Endothelial cell of umbilical vein (primary cell): ENCODE results near the gene ANO9. TPM values are rescaled to one million over a fixed set of nuclear protein-coding genes. Genes with fewer than 3 reads are reported as not detected.

Source experiments
- BruUV-seq: library from RNA; stranded (reverse); fragments of 400-500 nt; replicated peaks from 2 replicates; lab custom pipeline; 2021; lab: Mats Ljungman, UMichigan
- CTCF ChIA-PET: fragments of 300-600, 350-600 bp; sonication (Branson Sonifier 250); formaldehyde crosslinking; loops from one replicate; lab custom pipeline; 2021; ENCODE audit warnings: antibody characterized with exemption, inconsistent platforms; lab: Charles Lee
- POLR2A ChIA-PET: fragments of 300-600, 350-600 bp; sonication (Branson Sonifier 250); formaldehyde crosslinking; loops from one replicate; lab custom pipeline; 2021; ENCODE audit warnings: antibody characterized with exemption, inconsistent platforms; lab: Charles Lee
- DNase-seq: peaks from one replicate; pipeline ENCODE4 v3.0.0-alpha.2; 2011; ENCODE audit warnings: low read depth, low spot score
- FAIRE-seq: peaks from 2 replicates; lab custom pipeline; 2011; peaks lifted over from hg19 to GRCh38; lab: Jason Lieb, UNC
- H2AFZ ChIP-seq: 2 replicates; pipeline ENCODE4 v1.6.0; 2012; ENCODE audit warnings: low read depth, low read length, control low read depth, inconsistent platforms
- H3K27ac ChIP-seq: 2 replicates; pipeline ENCODE4 v1.5.1; 2011; ENCODE audit warnings: low read depth, mild to moderate bottlenecking, control low read depth, low read length, moderate library complexity; ENCODE audit not compliant: insufficient read depth
- H3K27me3 ChIP-seq, 2 experiments: 2 replicates each; pipeline versions ENCODE4 v1.6.0 to v1.6.1; 2011; ENCODE audit warnings: low read length in 2 of 2, mixed read lengths in 1 of 2; ENCODE audit not compliant: control insufficient read depth in 2 of 2, insufficient read depth in 2 of 2
- H3K36me3 ChIP-seq, 2 experiments: 2 replicates in 1 of 2; 3 replicates in 1 of 2; pipeline ENCODE4 v1.5.1; 2011; ENCODE audit warnings: low read length in 2 of 2, mild to moderate bottlenecking in 1 of 2, moderate library complexity in 1 of 2; ENCODE audit not compliant: control insufficient read depth in 2 of 2, insufficient read depth in 2 of 2; ENCODE audit errors: extremely low read depth in 1 of 2
- H3K4me1 ChIP-seq: 3 replicates; pipeline ENCODE4 v1.5.1; 2011; ENCODE audit warnings: mild to moderate bottlenecking, low read length; ENCODE audit not compliant: control insufficient read depth, insufficient read depth; ENCODE audit errors: extremely low read depth
- H3K4me2 ChIP-seq: 2 replicates; pipeline ENCODE4 v1.6.1; 2011; ENCODE audit warnings: low read length, control low read depth, mixed read lengths; ENCODE audit not compliant: insufficient read depth
- H3K4me3 ChIP-seq, 3 experiments: fragments of 200-600 bp in 1 of 3; sonication (generic), shearing (Covaris generic) in 1 of 3; replicated peaks in 1 of 3; 2 replicates each; pipeline ENCODE4 v1.5.1; 2011 to 2016; ENCODE audit warnings: control low read depth in 3 of 3, low read length in 3 of 3, mild to moderate bottlenecking in 2 of 3, inconsistent platforms in 1 of 3, low read depth in 1 of 3, moderate library complexity in 1 of 3; ENCODE audit not compliant: insufficient read depth in 1 of 3
- H3K79me2 ChIP-seq: 2 replicates; pipeline ENCODE4 v1.6.0; 2012; ENCODE audit warnings: low read length, inconsistent platforms; ENCODE audit not compliant: control insufficient read depth, insufficient read depth
- H3K9ac ChIP-seq: replicated peaks from 2 replicates; pipeline ENCODE3; 2011; ENCODE audit warnings: low read length, control low read depth; ENCODE audit not compliant: insufficient read depth; ENCODE audit errors: extremely low read depth
- H3K9me1 ChIP-seq: replicated peaks from 3 replicates; pipeline ENCODE4 v1.6.0; 2011; ENCODE audit warnings: mild to moderate bottlenecking, low read length; ENCODE audit not compliant: control insufficient read depth, insufficient read depth; ENCODE audit errors: extremely low read depth
- H3K9me3 ChIP-seq: replicated peaks from 2 replicates; pipeline ENCODE4 v1.5.1; 2012; ENCODE audit warnings: low read length, inconsistent platforms; ENCODE audit not compliant: control insufficient read depth, insufficient read depth
- H4K20me1 ChIP-seq: replicated peaks from 2 replicates; pipeline ENCODE3; 2011; ENCODE audit warnings: mild to moderate bottlenecking, low read length; ENCODE audit not compliant: control insufficient read depth, insufficient read depth; ENCODE audit errors: extremely low read depth
- FOS ChIP-seq: IDR thresholded peaks from 2 replicates; pipeline ENCODE4 v1.6.1; 2011; ENCODE audit warnings: mild to moderate bottlenecking, low read length, moderate library complexity, borderline replicate concordance; ENCODE audit not compliant: insufficient read depth
- POLR2A ChIP-seq: IDR thresholded peaks from 2 replicates; pipeline ENCODE4 v1.6.1; 2012; ENCODE audit warnings: low read depth, mild to moderate bottlenecking, control low read depth, low read length
- dilution Hi-C: fragments of 300-500 bp; cut with MboI; formaldehyde crosslinking; loops from one replicate; pipeline ENCODE4 v1.15.0; 2019; ENCODE audit warnings: low sequenced_read_pairs; ENCODE audit not compliant: extremely low pct_ligation_motif_present
- intact Hi-C: fragments of 100-400 bp; cut with micrococcal nuclease; formaldehyde crosslinking; loops from one replicate; pipeline ENCODE4 v1.10.0; 2022
- polyA plus RNA-seq, 4 experiments: library from polyadenylated mRNA; depleted of rRNA in 3 of 4; stranded (reverse) in 3 of 4; unstranded in 1 of 4; fragments of >200 nt; gene quantifications; 2 replicates each; pipeline versions ENCODE4 v1.2.1 to v1.2.3, GENCODE V29; 2011 to 2012; ENCODE audit warnings: missing spikeins in 1 of 4
- total RNA-seq: library from RNA; stranded (reverse); gene quantifications from 2 replicates; pipeline ENCODE4 v1.2.3, GENCODE V29; 2021
- TF ChIP-seq, protein P1 (sequence below): IDR thresholded peaks from 2 replicates; pipeline ENCODE4 v1.6.1; 2011; ENCODE audit not compliant: insufficient read depth, insufficient read length
- TF ChIP-seq, protein P2 (sequence below), 2 donors: IDR thresholded peaks; 1 replicate in 1 of 2; 2 replicates in 1 of 2; pipeline ENCODE4 v1.5.1; 2011; ENCODE audit warnings: low read length in 2 of 2, mild to moderate bottlenecking in 2 of 2, moderate library complexity in 2 of 2, control low read depth in 1 of 2, inconsistent platforms in 1 of 2, low read depth in 1 of 2; ENCODE audit not compliant: insufficient read depth in 1 of 2; ENCODE audit errors: extremely low read depth in 1 of 2

The ANO9 gene
- total and polyA plus RNA-seq, 2 donors (not counting 3 experiments of a cell fraction or from before 2014, with no cell fraction given), result 0.23 TPM; not detected in 1

DNA sequence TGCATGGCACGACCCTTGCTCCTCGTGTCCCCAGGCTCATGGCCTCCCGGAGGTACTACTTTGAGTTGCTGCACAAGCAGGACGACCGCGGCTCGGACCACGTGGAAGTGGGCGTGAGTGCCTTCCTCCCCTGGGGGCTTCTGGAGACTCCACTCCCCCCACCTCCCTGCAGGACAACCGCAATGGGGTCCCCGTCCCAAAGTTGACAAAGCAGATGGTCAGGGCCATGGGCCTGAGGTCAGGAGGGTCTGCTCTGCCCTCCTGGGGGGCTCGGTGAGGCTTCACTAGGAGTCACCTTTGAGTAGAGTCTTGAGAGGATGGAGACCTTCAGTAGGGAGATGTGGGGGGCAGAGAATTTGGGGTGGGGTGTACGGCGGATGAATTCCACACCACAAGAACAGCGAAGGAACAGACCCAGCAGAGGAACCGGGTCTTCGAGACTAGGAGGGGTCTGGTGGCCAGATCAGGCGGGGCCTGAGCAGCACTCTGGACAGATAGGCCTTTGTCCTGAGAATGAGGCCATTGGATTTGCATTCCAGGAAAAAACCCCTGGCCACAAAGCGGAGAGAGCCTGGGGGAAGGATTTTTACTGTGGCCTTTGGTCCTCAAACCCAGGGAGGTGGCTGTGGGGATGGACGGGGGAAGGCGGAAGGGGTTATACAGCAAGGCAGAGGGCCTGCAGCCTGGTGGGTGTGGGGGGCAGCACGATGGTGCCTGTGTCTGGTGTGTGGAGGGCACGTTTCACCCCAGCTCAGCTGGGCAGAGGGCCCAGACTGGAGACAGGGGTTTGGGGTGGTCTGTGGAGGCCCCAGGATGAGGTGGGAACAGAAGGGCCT is 67.9 kb downstream of the ANO9 start:
- DNase-seq, result no peak
- FAIRE-seq, result no peak
- no peaks in the 10 kb centered on the region for H3K9me3 ChIP-seq
- dilution Hi-C loops (no loop called here), intact Hi-C loops (no loop called here)
- no peaks in the 10 kb centered on the region for H3K9me1 ChIP-seq
- BruUV-seq, result no TSS peak
- H2AFZ ChIP-seq, result no peak overlapping the region
- no peaks in the 10 kb centered on the region for H3K4me1 ChIP-seq
- H3K27ac ChIP-seq, result no peak overlapping the region
- H3K4me2 ChIP-seq, result no peak overlapping the region
- H3K36me3 ChIP-seq, result no peaks in the 10 kb centered on the region
- ChIA-PET POLR2A (no interaction called here), CTCF (no interaction called here)
- no peak overlapping the region for H3K9ac ChIP-seq
- H4K20me1 ChIP-seq, result no peaks in the 10 kb centered on the region
- H3K79me2 ChIP-seq, result no peaks in the 10 kb centered on the region
- no peak for TF ChIP-seq FOS
- TF ChIP-seq, protein P1, sequence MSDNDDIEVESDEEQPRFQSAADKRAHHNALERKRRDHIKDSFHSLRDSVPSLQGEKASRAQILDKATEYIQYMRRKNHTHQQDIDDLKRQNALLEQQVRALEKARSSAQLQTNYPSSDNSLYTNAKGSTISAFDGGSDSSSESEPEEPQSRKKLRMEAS, result no peak
- TF ChIP-seq POLR2A, result no peak
- TF ChIP-seq, protein P2, sequence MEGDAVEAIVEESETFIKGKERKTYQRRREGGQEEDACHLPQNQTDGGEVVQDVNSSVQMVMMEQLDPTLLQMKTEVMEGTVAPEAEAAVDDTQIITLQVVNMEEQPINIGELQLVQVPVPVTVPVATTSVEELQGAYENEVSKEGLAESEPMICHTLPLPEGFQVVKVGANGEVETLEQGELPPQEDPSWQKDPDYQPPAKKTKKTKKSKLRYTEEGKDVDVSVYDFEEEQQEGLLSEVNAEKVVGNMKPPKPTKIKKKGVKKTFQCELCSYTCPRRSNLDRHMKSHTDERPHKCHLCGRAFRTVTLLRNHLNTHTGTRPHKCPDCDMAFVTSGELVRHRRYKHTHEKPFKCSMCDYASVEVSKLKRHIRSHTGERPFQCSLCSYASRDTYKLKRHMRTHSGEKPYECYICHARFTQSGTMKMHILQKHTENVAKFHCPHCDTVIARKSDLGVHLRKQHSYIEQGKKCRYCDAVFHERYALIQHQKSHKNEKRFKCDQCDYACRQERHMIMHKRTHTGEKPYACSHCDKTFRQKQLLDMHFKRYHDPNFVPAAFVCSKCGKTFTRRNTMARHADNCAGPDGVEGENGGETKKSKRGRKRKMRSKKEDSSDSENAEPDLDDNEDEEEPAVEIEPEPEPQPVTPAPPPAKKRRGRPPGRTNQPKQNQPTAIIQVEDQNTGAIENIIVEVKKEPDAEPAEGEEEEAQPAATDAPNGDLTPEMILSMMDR (IDR thresholded peaks at IDR 0.05; ENCODE audit: extremely low read depth in 1 of 2, insufficient read depth in 1 of 2, low read depth in 1 of 2, low read length in 2 of 2), result no peak
- no peak overlapping the region for H3K4me3 ChIP-seq
- H3K27me3 ChIP-seq, result peaks cover 4 to 7% of the 10 kb centered on the region in 2 experiments
